Measurements from ENCODE around the gene COL27A1.

DNA sequence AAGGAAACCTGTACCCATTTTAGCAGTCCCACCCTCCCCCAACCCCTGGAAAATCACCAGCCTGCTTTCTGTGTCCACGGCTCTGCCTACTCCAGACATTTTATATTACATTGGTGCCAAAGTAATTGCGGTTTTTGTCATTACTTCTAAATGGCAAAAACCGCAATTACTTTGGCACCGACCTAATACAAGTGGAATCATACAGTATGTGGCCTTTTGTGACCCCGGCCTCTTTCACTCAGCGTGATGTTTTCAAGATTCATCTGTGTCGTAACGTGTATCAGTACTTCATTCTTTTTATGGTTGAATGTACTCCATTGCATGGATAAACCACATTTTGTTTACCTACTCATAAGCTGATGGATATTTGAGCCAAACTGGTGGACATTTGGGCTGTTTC, 157.8 kb downstream of the COL27A1 start:
- TF ChIP-seq, protein P1, sequence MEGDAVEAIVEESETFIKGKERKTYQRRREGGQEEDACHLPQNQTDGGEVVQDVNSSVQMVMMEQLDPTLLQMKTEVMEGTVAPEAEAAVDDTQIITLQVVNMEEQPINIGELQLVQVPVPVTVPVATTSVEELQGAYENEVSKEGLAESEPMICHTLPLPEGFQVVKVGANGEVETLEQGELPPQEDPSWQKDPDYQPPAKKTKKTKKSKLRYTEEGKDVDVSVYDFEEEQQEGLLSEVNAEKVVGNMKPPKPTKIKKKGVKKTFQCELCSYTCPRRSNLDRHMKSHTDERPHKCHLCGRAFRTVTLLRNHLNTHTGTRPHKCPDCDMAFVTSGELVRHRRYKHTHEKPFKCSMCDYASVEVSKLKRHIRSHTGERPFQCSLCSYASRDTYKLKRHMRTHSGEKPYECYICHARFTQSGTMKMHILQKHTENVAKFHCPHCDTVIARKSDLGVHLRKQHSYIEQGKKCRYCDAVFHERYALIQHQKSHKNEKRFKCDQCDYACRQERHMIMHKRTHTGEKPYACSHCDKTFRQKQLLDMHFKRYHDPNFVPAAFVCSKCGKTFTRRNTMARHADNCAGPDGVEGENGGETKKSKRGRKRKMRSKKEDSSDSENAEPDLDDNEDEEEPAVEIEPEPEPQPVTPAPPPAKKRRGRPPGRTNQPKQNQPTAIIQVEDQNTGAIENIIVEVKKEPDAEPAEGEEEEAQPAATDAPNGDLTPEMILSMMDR (IDR thresholded peaks at IDR 0.05) = no peak
- no peak for TF ChIP-seq EZH2 (IDR thresholded peaks at IDR 0.05)
- no peak for TF ChIP-seq EZH2phosphoT487 (IDR thresholded peaks at IDR 0.05)
